Measurements from ENCODE around the gene PARVG. TPM values are rescaled to one million over a fixed set of nuclear protein-coding genes. Genes with fewer than 3 reads are reported as not detected.
A peak's percentile ranks its signal among the peaks of the same experiment; 100 is the strongest.

PARVG gene
- total and polyA plus RNA-seq, 10 of the 15 experiments (the other 5 are each of a cell fraction or from before 2014, with no cell fraction given), result 6.3 to 123 (median 71.9) TPM

DNA sequence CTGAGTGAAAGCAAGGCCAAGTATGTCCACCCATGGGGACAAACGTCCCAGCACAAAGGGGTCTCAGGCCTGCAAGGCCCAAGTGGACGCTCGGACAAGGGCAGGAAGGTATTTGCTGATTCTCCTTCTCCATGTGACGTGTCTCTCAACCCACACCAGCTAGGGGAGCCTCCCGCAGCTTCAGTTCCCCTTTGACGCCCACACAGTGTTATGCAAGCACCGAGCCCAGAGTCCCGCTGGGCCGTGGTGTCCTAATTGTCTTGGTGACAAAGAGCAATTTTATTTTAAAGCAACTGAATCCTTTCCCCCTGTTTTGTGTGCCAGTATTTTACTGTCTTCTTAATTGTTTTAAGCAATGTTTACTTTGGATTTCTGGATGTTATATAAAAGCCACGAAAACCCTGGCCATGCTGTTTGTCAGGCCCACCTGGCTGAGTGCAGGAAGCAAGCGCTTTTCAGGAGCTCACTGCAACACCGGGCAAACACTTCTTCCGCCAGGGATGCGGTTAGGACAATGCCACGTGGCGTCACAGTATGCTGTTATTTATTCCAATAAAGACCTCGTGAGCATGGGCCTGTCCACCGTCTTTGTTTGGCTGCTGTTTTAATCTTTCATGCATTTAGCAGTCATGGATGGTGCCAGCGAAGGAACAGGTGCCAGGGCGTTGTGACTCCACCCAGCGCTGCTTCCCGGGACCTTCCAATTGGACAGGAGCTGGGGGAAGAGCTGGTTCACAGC is 8.2 kb upstream of the PARVG start (continued):
- TF ChIP-seq, protein P1, sequence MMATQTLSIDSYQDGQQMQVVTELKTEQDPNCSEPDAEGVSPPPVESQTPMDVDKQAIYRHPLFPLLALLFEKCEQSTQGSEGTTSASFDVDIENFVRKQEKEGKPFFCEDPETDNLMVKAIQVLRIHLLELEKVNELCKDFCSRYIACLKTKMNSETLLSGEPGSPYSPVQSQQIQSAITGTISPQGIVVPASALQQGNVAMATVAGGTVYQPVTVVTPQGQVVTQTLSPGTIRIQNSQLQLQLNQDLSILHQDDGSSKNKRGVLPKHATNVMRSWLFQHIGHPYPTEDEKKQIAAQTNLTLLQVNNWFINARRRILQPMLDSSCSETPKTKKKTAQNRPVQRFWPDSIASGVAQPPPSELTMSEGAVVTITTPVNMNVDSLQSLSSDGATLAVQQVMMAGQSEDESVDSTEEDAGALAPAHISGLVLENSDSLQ (IDR thresholded peaks at IDR 0.05), result no peak
- TF ChIP-seq NFIC (IDR thresholded peaks at IDR 0.05; ENCODE audit: low read depth, low read length) (no peak), STAT1 (conservative IDR thresholded peaks at IDR 0.05) (no peak), KLF5 (IDR thresholded peaks at IDR 0.05; ENCODE audit: partially characterized antibody) (no peak), IKZF1 (conservative IDR thresholded peaks at IDR 0.05) (peak; percentile 58; the same call in 1 of the 2 replicates), CEBPB (IDR thresholded peaks at IDR 0.05; ENCODE audit: borderline replicate concordance in 1 of 2, low read depth in 2 of 2, low read length in 2 of 2) (peak in 1 of 2 experiments; percentile 78; a peak in 2 of 4 replicates), MTA2 (IDR thresholded peaks at IDR 0.05; ENCODE audit: low read depth) (peak; percentile 47), CBFB (IDR thresholded peaks at IDR 0.05; ENCODE audit: low read depth) (peak; percentile 54; the same call in 1 of the 2 replicates), STAT3 (IDR thresholded peaks at IDR 0.05; ENCODE audit: low read depth, low read length) (no peak), EGR1 (IDR thresholded peaks at IDR 0.05; ENCODE audit: borderline replicate concordance in 1 of 2, low read depth in 2 of 2, low read length in 2 of 2) (peak in 1 of 2 experiments; percentile 95; a peak in 2 of 3 replicates), ATF7 (IDR thresholded peaks at IDR 0.05; ENCODE audit: low read depth) (peak; percentile 74), RELA (IDR thresholded peaks at IDR 0.05; ENCODE audit: borderline replicate concordance, partially characterized antibody) (no peak), ESRRA (IDR thresholded peaks at IDR 0.05; ENCODE audit: low read length) (no peak), SMAD1 (IDR thresholded peaks at IDR 0.05; ENCODE audit: low read depth, partially characterized antibody) (peak; percentile 54), POLR2AphosphoS2 (IDR thresholded peaks at IDR 0.05; ENCODE audit: low read depth, low read length) (0 out of 2 replicates have a peak, but pooled peaks have one; percentile 39), HDAC6 (IDR thresholded peaks at IDR 0.05; ENCODE audit: unreplicated experiment) (no peak), YY1 (IDR thresholded peaks at IDR 0.05; ENCODE audit: low read depth, low read length) (no peak), EP300 (IDR thresholded peaks at IDR 0.05; ENCODE audit: borderline replicate concordance in 1 of 2, control insufficient read depth in 1 of 2, low read depth in 2 of 2, low read length in 2 of 2) (peak; percentile 33 to 80; a peak in 3 of 4 replicates), CREM (IDR thresholded peaks at IDR 0.05; ENCODE audit: low read depth) (peak; percentile 83), SPI1 (IDR thresholded peaks at IDR 0.05; ENCODE audit: borderline replicate concordance, insufficient read depth, low read depth, low read length) (peak; percentile 95), RAD21 (IDR thresholded peaks at IDR 0.05; ENCODE audit: insufficient read depth, low read depth, low read length) (no peak)
- TF ChIP-seq, protein P2, sequence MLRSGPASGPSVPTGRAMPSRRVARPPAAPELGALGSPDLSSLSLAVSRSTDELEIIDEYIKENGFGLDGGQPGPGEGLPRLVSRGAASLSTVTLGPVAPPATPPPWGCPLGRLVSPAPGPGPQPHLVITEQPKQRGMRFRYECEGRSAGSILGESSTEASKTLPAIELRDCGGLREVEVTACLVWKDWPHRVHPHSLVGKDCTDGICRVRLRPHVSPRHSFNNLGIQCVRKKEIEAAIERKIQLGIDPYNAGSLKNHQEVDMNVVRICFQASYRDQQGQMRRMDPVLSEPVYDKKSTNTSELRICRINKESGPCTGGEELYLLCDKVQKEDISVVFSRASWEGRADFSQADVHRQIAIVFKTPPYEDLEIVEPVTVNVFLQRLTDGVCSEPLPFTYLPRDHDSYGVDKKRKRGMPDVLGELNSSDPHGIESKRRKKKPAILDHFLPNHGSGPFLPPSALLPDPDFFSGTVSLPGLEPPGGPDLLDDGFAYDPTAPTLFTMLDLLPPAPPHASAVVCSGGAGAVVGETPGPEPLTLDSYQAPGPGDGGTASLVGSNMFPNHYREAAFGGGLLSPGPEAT (IDR thresholded peaks at IDR 0.05; ENCODE audit: low read depth), result peak; percentile 54; the same call in 1 of the 2 replicates
- TF ChIP-seq, protein P3, sequence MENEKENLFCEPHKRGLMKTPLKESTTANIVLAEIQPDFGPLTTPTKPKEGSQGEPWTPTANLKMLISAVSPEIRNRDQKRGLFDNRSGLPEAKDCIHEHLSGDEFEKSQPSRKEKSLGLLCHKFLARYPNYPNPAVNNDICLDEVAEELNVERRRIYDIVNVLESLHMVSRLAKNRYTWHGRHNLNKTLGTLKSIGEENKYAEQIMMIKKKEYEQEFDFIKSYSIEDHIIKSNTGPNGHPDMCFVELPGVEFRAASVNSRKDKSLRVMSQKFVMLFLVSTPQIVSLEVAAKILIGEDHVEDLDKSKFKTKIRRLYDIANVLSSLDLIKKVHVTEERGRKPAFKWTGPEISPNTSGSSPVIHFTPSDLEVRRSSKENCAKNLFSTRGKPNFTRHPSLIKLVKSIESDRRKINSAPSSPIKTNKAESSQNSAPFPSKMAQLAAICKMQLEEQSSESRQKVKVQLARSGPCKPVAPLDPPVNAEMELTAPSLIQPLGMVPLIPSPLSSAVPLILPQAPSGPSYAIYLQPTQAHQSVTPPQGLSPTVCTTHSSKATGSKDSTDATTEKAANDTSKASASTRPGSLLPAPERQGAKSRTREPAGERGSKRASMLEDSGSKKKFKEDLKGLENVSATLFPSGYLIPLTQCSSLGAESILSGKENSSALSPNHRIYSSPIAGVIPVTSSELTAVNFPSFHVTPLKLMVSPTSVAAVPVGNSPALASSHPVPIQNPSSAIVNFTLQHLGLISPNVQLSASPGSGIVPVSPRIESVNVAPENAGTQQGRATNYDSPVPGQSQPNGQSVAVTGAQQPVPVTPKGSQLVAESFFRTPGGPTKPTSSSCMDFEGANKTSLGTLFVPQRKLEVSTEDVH (IDR thresholded peaks at IDR 0.05; ENCODE audit: low read depth, partially characterized antibody), result no peak
- TF ChIP-seq, protein P4, sequence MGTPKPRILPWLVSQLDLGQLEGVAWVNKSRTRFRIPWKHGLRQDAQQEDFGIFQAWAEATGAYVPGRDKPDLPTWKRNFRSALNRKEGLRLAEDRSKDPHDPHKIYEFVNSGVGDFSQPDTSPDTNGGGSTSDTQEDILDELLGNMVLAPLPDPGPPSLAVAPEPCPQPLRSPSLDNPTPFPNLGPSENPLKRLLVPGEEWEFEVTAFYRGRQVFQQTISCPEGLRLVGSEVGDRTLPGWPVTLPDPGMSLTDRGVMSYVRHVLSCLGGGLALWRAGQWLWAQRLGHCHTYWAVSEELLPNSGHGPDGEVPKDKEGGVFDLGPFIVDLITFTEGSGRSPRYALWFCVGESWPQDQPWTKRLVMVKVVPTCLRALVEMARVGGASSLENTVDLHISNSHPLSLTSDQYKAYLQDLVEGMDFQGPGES (IDR thresholded peaks at IDR 0.05), result no peak

All from GM12878 (cell line).